ENCODE results near the gene YWHAE. TPM values are rescaled to one million over a fixed set of nuclear protein-coding genes. Genes with fewer than 3 reads are reported as not detected.
A peak's percentile ranks its signal among the peaks of the same experiment; 100 is the strongest.

The YWHAE gene
- total RNA-seq, 5 donors from 2014 or later (not counting 1 experiment from before 2014, with no cell fraction given) = 119 to 129 (median 126) TPM

DNA sequence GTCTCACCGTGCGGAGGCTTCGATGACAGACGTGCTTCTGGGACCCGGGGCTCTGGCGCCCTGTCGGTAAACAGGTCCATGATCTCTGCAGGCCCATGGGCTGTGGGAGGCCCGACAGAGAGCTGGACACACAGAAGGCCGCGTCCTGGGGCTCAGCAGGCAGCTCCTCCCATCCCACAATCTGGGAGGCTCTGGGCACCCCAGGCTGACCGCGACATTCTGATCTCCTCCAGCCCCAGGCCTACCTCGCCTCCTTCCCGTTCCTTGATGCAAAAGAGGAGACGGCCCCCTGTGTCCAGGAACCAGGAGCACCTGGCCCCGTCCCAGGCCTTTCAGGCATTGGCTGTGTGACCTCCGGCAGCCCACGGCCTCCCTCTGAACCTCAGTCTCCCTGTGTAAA is 97.3 kb downstream of the YWHAE start:
- Histone ChIP-seq H3K27ac (ENCODE audit: low read length) (no peak overlapping the region), H3K27me3 (replicated peaks in 1 of 2; ENCODE audit: control insufficient read depth in 2 of 2, extremely low read depth in 1 of 2, insufficient read depth in 2 of 2, low read length in 1 of 2) (peaks cover 0 to 81% of the 10 kb centered on the region in 2 experiments), H3K36me3 (ENCODE audit: control insufficient read depth in 2 of 2, extremely low read depth in 1 of 2, insufficient read depth in 1 of 2, low read length in 1 of 2) (no peaks in the 10 kb centered on the region), H3K4me1 (ENCODE audit: control insufficient read depth in 1 of 2, extremely low read depth in 1 of 2, insufficient read depth in 2 of 2, low read length in 2 of 2) (peaks cover 19 to 22% of the 10 kb centered on the region in 2 experiments), H3K9me3 (no peaks in the 10 kb centered on the region), H3K4me3 (ENCODE audit: control insufficient read depth in 1 of 2, extremely low read depth in 1 of 2, low read length in 1 of 2) (no peak overlapping the region)
- 86% methylated on average over 12 of the region's 18 CpGs for WGBS (ENCODE audit: insufficient coverage)
- H3K4me1 Mint-ChIP-seq = peaks cover 13 to 20% (median 13%) of the 10 kb centered on the region in 3 donors
- ChIA-PET POLR2A (no interaction called here), CTCF (interaction anchor here in 1 of 2 donors (1.2 kb wide), 1 partner anchor 15 kb away, joined by 3 read pairs; no protein-coding TSS in a partner anchor)
- no peaks in the 10 kb centered on the region for H3K9me3 Mint-ChIP-seq
- H3K27me3 Mint-ChIP-seq = peaks cover 13 to 15% of the 10 kb centered on the region in 2 donors
- DNase-seq (no peak), ATAC-seq (replicated peaks in 1 of 4) (no peak)
- no peak overlapping the region for H3K27ac Mint-ChIP-seq
- no peak overlapping the region for H3K4me3 Mint-ChIP-seq
- no peaks in the 10 kb centered on the region for H3K36me3 Mint-ChIP-seq

DNA sequence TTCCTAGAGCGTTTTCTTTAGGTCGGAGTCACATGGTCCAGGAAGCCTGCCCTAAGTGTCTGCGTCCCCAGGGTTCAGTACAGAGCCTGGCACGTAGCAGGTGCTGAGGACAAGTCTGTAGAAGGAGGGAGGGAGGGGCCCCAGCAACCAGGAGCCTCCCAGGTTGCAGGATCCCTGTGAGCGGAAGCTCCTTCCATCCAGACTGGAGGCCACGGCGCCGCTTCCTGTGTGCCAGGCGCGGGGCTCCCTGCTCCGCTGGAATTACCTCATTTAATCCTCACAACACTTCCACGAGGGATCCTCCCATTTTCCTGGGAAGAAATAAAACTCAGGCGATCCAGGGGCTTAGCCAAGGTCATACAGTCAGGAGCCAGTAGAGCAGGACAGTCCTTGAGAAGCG is 98.5 kb downstream of the YWHAE start:
- Mint-ChIP-seq H3K36me3 (no peaks in the 10 kb centered on the region), H3K4me1 (peaks cover 18 to 32% (median 24%) of the 10 kb centered on the region in 3 donors), H3K4me3 (no peak overlapping the region), H3K9me3 (no peaks in the 10 kb centered on the region), H3K27me3 (peaks cover 9 to 12% of the 10 kb centered on the region in 2 donors), H3K27ac (no peak overlapping the region)
- 76% methylated on average over 5 of the region's 14 CpGs for WGBS (ENCODE audit: insufficient coverage)
- ChIA-PET POLR2A (no interaction called here), CTCF (interaction anchor here in 1 of 2 donors (1.2 kb wide), 1 partner anchor 14 kb away, joined by 3 read pairs; no protein-coding TSS in a partner anchor)
- peaks cover 24 to 34% of the 10 kb centered on the region in 2 experiments for H3K4me1 ChIP-seq (ENCODE audit: control insufficient read depth in 1 of 2, extremely low read depth in 1 of 2, insufficient read depth in 2 of 2, low read length in 2 of 2)
- H3K27me3 ChIP-seq (replicated peaks in 1 of 2; ENCODE audit: control insufficient read depth in 2 of 2, extremely low read depth in 1 of 2, insufficient read depth in 2 of 2, low read length in 1 of 2) = peaks cover 0 to 88% of the 10 kb centered on the region in 2 experiments
- H3K27ac ChIP-seq (ENCODE audit: low read length) = no peak overlapping the region
- H3K9me3 ChIP-seq = no peaks in the 10 kb centered on the region
- H3K36me3 ChIP-seq (ENCODE audit: control insufficient read depth in 2 of 2, extremely low read depth in 1 of 2, insufficient read depth in 1 of 2, low read length in 1 of 2) = no peaks in the 10 kb centered on the region
- ATAC-seq (replicated peaks in 1 of 4) (no peak), DNase-seq (no peak)
- no peak overlapping the region for H3K4me3 ChIP-seq (ENCODE audit: control insufficient read depth in 1 of 2, extremely low read depth in 1 of 2, low read length in 1 of 2)

DNA sequence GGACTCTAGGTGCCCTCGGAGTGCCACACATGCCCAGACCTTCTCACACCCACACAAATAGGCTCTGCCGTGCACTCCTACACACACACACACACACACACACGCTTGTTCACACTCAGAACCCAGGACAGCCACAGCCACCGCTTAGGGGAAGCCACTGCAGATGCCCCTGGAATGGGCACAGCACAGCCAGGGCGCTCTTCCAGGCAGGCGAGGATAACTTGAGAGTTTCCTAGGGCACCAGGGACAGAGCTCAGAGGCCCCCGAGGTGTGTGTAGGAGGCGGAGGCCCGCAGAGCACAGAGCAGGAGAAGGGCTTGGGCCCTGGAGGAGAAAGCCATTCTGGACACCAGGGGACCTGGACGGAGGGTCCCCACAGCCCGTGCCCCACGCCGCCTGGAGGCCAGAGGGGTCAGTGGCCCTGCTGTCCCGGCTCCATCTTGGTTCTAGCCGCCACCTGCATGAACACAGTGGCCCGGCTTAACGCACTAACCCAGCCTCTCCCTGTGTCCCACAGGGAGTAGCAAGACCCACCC is 99.6 kb downstream of the YWHAE start:
- ChIA-PET CTCF (no interaction called here), POLR2A (no interaction called here)
- peaks cover 25 to 38% (median 30%) of the 10 kb centered on the region in 3 donors for H3K4me1 Mint-ChIP-seq
- no peaks in the 10 kb centered on the region for H3K36me3 Mint-ChIP-seq
- Histone ChIP-seq H3K4me1 (ENCODE audit: control insufficient read depth in 1 of 2, extremely low read depth in 1 of 2, insufficient read depth in 2 of 2, low read length in 2 of 2) (peaks cover 29 to 45% of the 10 kb centered on the region in 2 experiments), H3K4me3 (ENCODE audit: control insufficient read depth in 1 of 2, extremely low read depth in 1 of 2, low read length in 1 of 2) (no peak overlapping the region), H3K9me3 (no peaks in the 10 kb centered on the region), H3K27me3 (replicated peaks in 1 of 2; ENCODE audit: control insufficient read depth in 2 of 2, extremely low read depth in 1 of 2, insufficient read depth in 2 of 2, low read length in 1 of 2) (peaks cover 0 to 82% of the 10 kb centered on the region in 2 experiments), H3K27ac (ENCODE audit: low read length) (no peak overlapping the region), H3K36me3 (ENCODE audit: control insufficient read depth in 2 of 2, extremely low read depth in 1 of 2, insufficient read depth in 1 of 2, low read length in 1 of 2) (no peaks in the 10 kb centered on the region)
- H3K27me3 Mint-ChIP-seq = peaks cover 0 to 12% of the 10 kb centered on the region in 2 donors
- ATAC-seq (replicated peaks in 1 of 4) (no peak), DNase-seq (no peak)
- no peak overlapping the region for H3K27ac Mint-ChIP-seq
- 92% methylated on average over 9 of the region's 17 CpGs for WGBS (ENCODE audit: insufficient coverage)
- no peaks in the 10 kb centered on the region for H3K9me3 Mint-ChIP-seq
- H3K4me3 Mint-ChIP-seq = no peak overlapping the region

DNA sequence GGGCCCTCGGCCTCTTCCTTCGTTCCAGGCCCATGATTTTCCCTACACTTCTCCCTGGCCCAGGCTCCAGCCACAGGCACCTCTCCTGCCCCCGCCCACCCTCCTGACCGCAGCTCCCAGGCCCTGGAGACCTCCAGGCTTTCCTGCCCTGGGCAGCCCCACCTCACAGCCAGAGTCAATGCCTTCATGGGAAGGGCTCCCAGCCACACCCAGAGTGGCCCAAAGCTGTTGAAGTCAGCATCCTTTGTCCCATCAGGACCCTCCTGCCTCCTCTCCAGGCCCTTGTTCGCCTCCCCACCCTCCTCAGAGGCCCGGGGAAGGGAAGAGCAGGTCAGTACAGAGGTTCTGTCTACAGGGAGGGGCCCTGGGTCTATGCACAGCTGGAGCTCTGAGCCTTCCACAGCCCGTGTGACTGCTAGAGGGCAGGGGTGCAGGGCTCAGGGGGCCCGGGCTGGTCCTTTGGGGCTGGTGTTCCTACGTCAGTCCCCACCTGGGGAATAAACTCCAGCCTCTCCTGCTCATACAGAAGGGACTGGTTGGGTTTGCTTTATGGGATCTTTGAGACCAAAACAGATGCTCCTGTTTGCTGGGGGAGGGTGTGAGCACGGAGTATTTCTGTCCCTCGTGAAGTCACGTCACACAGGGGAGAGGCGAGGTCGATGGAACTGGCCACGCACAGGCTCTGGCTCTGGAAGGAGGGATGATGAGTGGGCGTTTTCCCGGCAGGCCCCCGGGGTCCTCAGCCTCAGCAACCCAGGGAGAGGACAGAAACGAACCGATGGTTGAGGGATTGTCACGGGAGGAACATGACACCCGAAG is 100.3 kb downstream of the YWHAE start:
- WGBS (ENCODE audit: insufficient coverage) = 91% methylated on average over 12 of the region's 22 CpGs
- CTCF ChIA-PET = no interaction called here
- no peak overlapping the region for H3K4me3 Mint-ChIP-seq
- DNase-seq (no peak), ATAC-seq (replicated peaks in 1 of 4) (no peak)
- Histone ChIP-seq H3K9me3 (no peaks in the 10 kb centered on the region), H3K27ac (ENCODE audit: low read length) (no peak overlapping the region), H3K4me3 (ENCODE audit: control insufficient read depth in 1 of 2, extremely low read depth in 1 of 2, low read length in 1 of 2) (no peak overlapping the region), H3K4me1 (ENCODE audit: control insufficient read depth in 1 of 2, extremely low read depth in 1 of 2, insufficient read depth in 2 of 2, low read length in 2 of 2) (peaks cover 36 to 52% of the 10 kb centered on the region in 2 experiments), H3K27me3 (replicated peaks in 1 of 2; ENCODE audit: control insufficient read depth in 2 of 2, extremely low read depth in 1 of 2, insufficient read depth in 2 of 2, low read length in 1 of 2) (peaks cover 0 to 76% of the 10 kb centered on the region in 2 experiments), H3K36me3 (ENCODE audit: control insufficient read depth in 2 of 2, extremely low read depth in 1 of 2, insufficient read depth in 1 of 2, low read length in 1 of 2) (no peaks in the 10 kb centered on the region)
- no peaks in the 10 kb centered on the region for H3K9me3 Mint-ChIP-seq
- no peak overlapping the region for H3K27ac Mint-ChIP-seq
- no peaks in the 10 kb centered on the region for H3K36me3 Mint-ChIP-seq
- H3K27me3 Mint-ChIP-seq = peaks cover 0 to 12% of the 10 kb centered on the region in 2 donors
- H3K4me1 Mint-ChIP-seq = peaks cover 29 to 45% (median 36%) of the 10 kb centered on the region in 3 donors
- POLR2A ChIA-PET = no interaction called here

DNA sequence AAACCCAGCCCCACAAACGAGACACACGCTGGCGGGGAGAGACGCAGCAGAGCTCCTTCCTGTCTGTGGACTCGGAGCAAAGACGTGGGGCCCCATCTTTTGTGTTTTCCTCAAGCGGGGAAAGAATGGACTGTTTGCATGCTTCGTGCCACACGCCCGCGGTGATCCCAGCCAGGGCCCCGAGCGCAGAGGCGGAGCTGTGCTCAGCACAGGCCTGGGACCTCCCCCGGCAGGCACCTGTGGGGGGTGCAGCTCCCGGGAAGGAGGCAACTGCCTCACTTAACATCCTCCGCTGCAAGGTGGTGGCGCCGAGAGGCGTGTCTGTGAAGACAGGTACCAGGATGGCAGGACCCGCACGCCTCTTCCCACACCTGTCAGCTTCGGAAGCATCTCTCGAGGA is 101.4 kb downstream of the YWHAE start:
- Histone ChIP-seq H3K27ac (ENCODE audit: low read length) (no peak overlapping the region), H3K9me3 (no peaks in the 10 kb centered on the region), H3K4me3 (ENCODE audit: control insufficient read depth in 1 of 2, extremely low read depth in 1 of 2, low read length in 1 of 2) (peak overlapping the region; percentile 26 to 66), H3K36me3 (ENCODE audit: control insufficient read depth in 2 of 2, extremely low read depth in 1 of 2, insufficient read depth in 1 of 2, low read length in 1 of 2) (no peaks in the 10 kb centered on the region), H3K27me3 (replicated peaks in 1 of 2; ENCODE audit: control insufficient read depth in 2 of 2, extremely low read depth in 1 of 2, insufficient read depth in 2 of 2, low read length in 1 of 2) (peaks cover 0 to 67% of the 10 kb centered on the region in 2 experiments), H3K4me1 (ENCODE audit: control insufficient read depth in 1 of 2, extremely low read depth in 1 of 2, insufficient read depth in 2 of 2, low read length in 2 of 2) (peaks cover 45 to 63% of the 10 kb centered on the region in 2 experiments)
- H3K36me3 Mint-ChIP-seq = no peaks in the 10 kb centered on the region
- CTCF ChIA-PET = interaction anchor here in 1 of 2 donors (1.1 kb wide), 1 partner anchor 19 kb away, joined by 3 read pairs; the partner anchor contains the start of gene TRARG1
- ATAC-seq (replicated peaks in 1 of 4) (peak; percentile 25 to 48 (median 44)), DNase-seq (peak; percentile 8 to 62 (median 38))
- peaks cover 39 to 56% (median 47%) of the 10 kb centered on the region in 3 donors for H3K4me1 Mint-ChIP-seq
- 2% methylated on average over 20 of the region's 24 CpGs for WGBS (ENCODE audit: insufficient coverage)
- no peaks in the 10 kb centered on the region for H3K9me3 Mint-ChIP-seq
- POLR2A ChIA-PET = interaction anchor here in 1 of 2 donors (0.5 kb wide), 1 partner anchor 144 kb away, joined by 6 read pairs; no protein-coding TSS in a partner anchor
- H3K27me3 Mint-ChIP-seq = peaks cover 0 to 12% of the 10 kb centered on the region in 2 donors
- no peak overlapping the region for H3K27ac Mint-ChIP-seq
- H3K4me3 Mint-ChIP-seq = peak overlapping the region; percentile 9 to 63 (median 13)
